ENCODE measurements around the gene ITGAD. TPM values are rescaled to one million over a fixed set of nuclear protein-coding genes. Genes with fewer than 3 reads are reported as not detected.

Gene ITGAD
- total RNA-seq, 1 donor from 2014 or later, result not detected

DNA sequence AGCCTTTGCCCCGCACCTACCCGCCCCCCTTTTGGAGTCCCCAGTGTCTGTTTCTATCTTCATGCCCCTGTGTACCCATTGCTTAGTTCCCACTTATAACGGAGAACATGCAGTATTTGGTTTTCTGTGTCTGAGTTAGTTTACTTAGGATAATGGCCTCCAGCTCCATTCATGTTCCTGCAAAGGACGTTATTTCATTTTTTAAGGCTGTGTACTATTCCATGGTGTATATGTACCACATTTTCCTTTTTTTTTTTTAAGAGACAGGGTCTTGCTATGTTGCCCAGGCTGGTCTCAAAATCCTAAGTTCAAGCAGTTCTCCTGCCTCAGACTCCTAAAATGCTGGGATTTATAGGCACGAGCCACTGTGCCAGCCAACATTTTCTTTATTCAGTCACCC, 74.7 kb downstream of the ITGAD start:
- no peaks in the 10 kb centered on the region for H3K27me3 Mint-ChIP-seq (ENCODE audit: low read depth, unreplicated experiment)
- Histone ChIP-seq H3K9me3 (ENCODE audit: insufficient read depth, low read depth, low read length) (peaks cover 3% of the 10 kb centered on the region), H3K27ac (ENCODE audit: low read depth, low read length) (no peak overlapping the region), H3K4me1 (ENCODE audit: insufficient read depth, low read length) (peaks cover 15% of the 10 kb centered on the region), H3K27me3 (ENCODE audit: insufficient read depth, low read length) (no peaks in the 10 kb centered on the region), H3K4me2 (ENCODE audit: low read length) (no peak overlapping the region), H2AFZ (ENCODE audit: low read depth, low read length) (no peak overlapping the region), H3K4me3 (ENCODE audit: insufficient read depth, low read depth, low read length) (no peak overlapping the region), H3K79me2 (ENCODE audit: insufficient read depth, low read length) (peaks cover 22% of the 10 kb centered on the region), H3K9ac (ENCODE audit: low read length) (no peak overlapping the region), H4K20me1 (ENCODE audit: insufficient read depth, low read length) (peaks cover 3% of the 10 kb centered on the region), H3K36me3 (ENCODE audit: insufficient read depth, low read length) (peaks cover 3% of the 10 kb centered on the region)
- DNase-seq (ENCODE audit: low read depth) (no peak), FAIRE-seq (no peak)
- H3K4me1 Mint-ChIP-seq (ENCODE audit: low read depth, unreplicated experiment), result peaks cover 6% of the 10 kb centered on the region
- peaks cover 3% of the 10 kb centered on the region for H3K9me3 Mint-ChIP-seq (ENCODE audit: unreplicated experiment)
- TF ChIP-seq EZH2 (IDR thresholded peaks at IDR 0.05; ENCODE audit: insufficient read depth, low read length), result no peak
- TF ChIP-seq, protein P1, sequence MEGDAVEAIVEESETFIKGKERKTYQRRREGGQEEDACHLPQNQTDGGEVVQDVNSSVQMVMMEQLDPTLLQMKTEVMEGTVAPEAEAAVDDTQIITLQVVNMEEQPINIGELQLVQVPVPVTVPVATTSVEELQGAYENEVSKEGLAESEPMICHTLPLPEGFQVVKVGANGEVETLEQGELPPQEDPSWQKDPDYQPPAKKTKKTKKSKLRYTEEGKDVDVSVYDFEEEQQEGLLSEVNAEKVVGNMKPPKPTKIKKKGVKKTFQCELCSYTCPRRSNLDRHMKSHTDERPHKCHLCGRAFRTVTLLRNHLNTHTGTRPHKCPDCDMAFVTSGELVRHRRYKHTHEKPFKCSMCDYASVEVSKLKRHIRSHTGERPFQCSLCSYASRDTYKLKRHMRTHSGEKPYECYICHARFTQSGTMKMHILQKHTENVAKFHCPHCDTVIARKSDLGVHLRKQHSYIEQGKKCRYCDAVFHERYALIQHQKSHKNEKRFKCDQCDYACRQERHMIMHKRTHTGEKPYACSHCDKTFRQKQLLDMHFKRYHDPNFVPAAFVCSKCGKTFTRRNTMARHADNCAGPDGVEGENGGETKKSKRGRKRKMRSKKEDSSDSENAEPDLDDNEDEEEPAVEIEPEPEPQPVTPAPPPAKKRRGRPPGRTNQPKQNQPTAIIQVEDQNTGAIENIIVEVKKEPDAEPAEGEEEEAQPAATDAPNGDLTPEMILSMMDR (IDR thresholded peaks at IDR 0.05; ENCODE audit: insufficient read depth, low read depth, low read length), result no peak
- H3K4me3 Mint-ChIP-seq (ENCODE audit: unreplicated experiment), result no peak overlapping the region
- H3K27ac Mint-ChIP-seq (ENCODE audit: unreplicated experiment), result no peak overlapping the region
- H3K36me3 Mint-ChIP-seq (ENCODE audit: low read depth, unreplicated experiment), result peaks cover 11% of the 10 kb centered on the region

DNA sequence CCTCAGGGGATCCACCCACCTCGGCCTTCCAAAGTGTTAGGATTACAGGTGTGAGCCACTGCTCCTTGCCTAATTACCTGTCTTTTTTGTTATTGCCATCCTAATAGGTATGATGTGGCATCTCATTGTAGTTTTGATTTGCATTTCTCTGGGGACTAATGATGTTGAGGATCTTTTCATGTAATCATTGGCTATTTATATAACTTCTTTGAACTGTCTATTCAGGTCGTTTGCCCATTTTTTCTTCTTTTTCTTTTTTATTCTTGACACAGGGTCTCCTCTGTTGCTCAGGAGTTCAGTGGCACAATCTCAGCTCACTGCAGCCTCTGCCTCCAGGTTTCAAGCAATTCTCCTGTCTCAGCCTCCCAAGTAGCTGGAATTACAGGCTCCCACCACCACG, 77.5 kb downstream of the ITGAD start:
- H3K4me1 ChIP-seq (ENCODE audit: insufficient read depth, low read length), result peaks cover 38% of the 10 kb centered on the region
- Mint-ChIP-seq H3K27ac (ENCODE audit: unreplicated experiment) (no peak overlapping the region), H3K36me3 (ENCODE audit: low read depth, unreplicated experiment) (peaks cover 27% of the 10 kb centered on the region), H3K9me3 (ENCODE audit: unreplicated experiment) (no peaks in the 10 kb centered on the region), H3K27me3 (ENCODE audit: low read depth, unreplicated experiment) (no peaks in the 10 kb centered on the region), H3K4me1 (ENCODE audit: low read depth, unreplicated experiment) (peaks cover 14% of the 10 kb centered on the region), H3K4me3 (ENCODE audit: unreplicated experiment) (peak overlapping the region; percentile 68)
- H3K9ac ChIP-seq (ENCODE audit: low read length), result peak overlapping the region; percentile 95
- no peak overlapping the region for H3K27ac ChIP-seq (ENCODE audit: low read depth, low read length)
- H3K36me3 ChIP-seq (ENCODE audit: insufficient read depth, low read length), result peaks cover 14% of the 10 kb centered on the region
- H3K4me2 ChIP-seq (ENCODE audit: low read length), result peak overlapping the region; percentile 92
- FAIRE-seq (no peak), DNase-seq (ENCODE audit: low read depth) (no peak)
- peaks cover 30% of the 10 kb centered on the region for H4K20me1 ChIP-seq (ENCODE audit: insufficient read depth, low read length)
- no peak overlapping the region for H3K4me3 ChIP-seq (ENCODE audit: insufficient read depth, low read depth, low read length)
- TF ChIP-seq, protein P1 (IDR thresholded peaks at IDR 0.05; ENCODE audit: insufficient read depth, low read depth, low read length), result no peak
- no peak for TF ChIP-seq EZH2 (IDR thresholded peaks at IDR 0.05; ENCODE audit: insufficient read depth, low read length)
- peaks cover 4% of the 10 kb centered on the region for H3K9me3 ChIP-seq (ENCODE audit: insufficient read depth, low read depth, low read length)
- H3K27me3 ChIP-seq (ENCODE audit: insufficient read depth, low read length), result no peaks in the 10 kb centered on the region
- H3K79me2 ChIP-seq (ENCODE audit: insufficient read depth, low read length), result peaks cover 46% of the 10 kb centered on the region
- H2AFZ ChIP-seq (ENCODE audit: low read depth, low read length), result no peak overlapping the region

DNA sequence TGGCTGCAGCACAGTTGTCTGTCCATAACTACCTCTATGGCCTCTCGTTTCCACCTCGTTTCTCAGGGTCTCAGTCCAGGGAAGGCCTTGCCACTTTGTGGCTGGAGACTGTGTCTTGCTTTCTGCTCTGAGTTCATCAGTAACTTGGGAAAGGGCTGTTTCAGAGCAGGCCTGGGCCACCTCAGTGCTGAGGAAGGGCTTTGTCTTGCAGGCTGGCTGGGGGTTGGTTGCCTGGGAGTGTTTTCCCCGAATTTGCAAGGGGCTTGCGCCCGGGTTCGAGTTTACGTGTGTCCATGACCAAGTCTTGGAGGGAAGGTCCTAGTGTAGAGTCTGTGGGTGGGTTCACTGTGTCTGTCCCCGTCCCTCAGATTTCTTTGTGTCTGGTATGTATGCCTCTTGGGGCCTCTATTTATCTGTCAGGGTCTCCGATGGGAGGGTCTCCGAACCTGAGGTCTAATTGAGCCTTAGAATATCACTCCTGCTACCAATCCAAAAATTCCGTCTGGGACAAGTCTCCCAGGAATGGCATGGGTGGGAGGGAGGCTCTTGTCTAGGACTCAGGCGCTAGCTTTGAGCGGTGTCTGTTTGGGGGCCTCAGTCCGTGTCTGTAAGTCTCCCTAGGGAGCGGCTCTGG, 78.2 kb downstream of the ITGAD start:
- peaks cover 40% of the 10 kb centered on the region for H3K4me1 ChIP-seq (ENCODE audit: insufficient read depth, low read length)
- Mint-ChIP-seq H3K36me3 (ENCODE audit: low read depth, unreplicated experiment) (peaks cover 28% of the 10 kb centered on the region), H3K27me3 (ENCODE audit: low read depth, unreplicated experiment) (no peaks in the 10 kb centered on the region), H3K27ac (ENCODE audit: unreplicated experiment) (peak overlapping the region; percentile 82), H3K4me3 (ENCODE audit: unreplicated experiment) (peak overlapping the region; percentile 80), H3K4me1 (ENCODE audit: low read depth, unreplicated experiment) (peaks cover 17% of the 10 kb centered on the region), H3K9me3 (ENCODE audit: unreplicated experiment) (no peaks in the 10 kb centered on the region)
- H3K27me3 ChIP-seq (ENCODE audit: insufficient read depth, low read length), result no peaks in the 10 kb centered on the region
- peak overlapping the region; percentile 65 for H3K4me3 ChIP-seq (ENCODE audit: insufficient read depth, low read depth, low read length)
- FAIRE-seq, result peak; percentile 17
- peaks cover 4% of the 10 kb centered on the region for H3K9me3 ChIP-seq (ENCODE audit: insufficient read depth, low read depth, low read length)
- TF ChIP-seq, protein P1 (IDR thresholded peaks at IDR 0.05; ENCODE audit: insufficient read depth, low read depth, low read length), result no peak
- TF ChIP-seq EZH2 (IDR thresholded peaks at IDR 0.05; ENCODE audit: insufficient read depth, low read length), result no peak
- peak overlapping the region; percentile 95 for H3K9ac ChIP-seq (ENCODE audit: low read length)
- peaks cover 38% of the 10 kb centered on the region for H4K20me1 ChIP-seq (ENCODE audit: insufficient read depth, low read length)
- peaks cover 52% of the 10 kb centered on the region for H3K79me2 ChIP-seq (ENCODE audit: insufficient read depth, low read length)
- DNase-seq (ENCODE audit: low read depth), result no peak
- peak overlapping the region; percentile 92 for H3K4me2 ChIP-seq (ENCODE audit: low read length)
- H3K27ac ChIP-seq (ENCODE audit: low read depth, low read length), result peak overlapping the region; percentile 63
- H3K36me3 ChIP-seq (ENCODE audit: insufficient read depth, low read length), result peaks cover 16% of the 10 kb centered on the region
- H2AFZ ChIP-seq (ENCODE audit: low read depth, low read length), result peak overlapping the region; percentile 47

All from astrocyte (in vitro differentiated cells and primary cell).